Ishikawa (cell line): Measurements from ENCODE around the gene ZNF764.

Experiments used
- CEBPB ChIP-seq: IDR thresholded peaks from 2 replicates; pipeline ENCODE4 v1.6.1; 2012
- CREB1 ChIP-seq: IDR thresholded peaks from 2 replicates; pipeline ENCODE4 v1.6.1; 2012; ENCODE audit warnings: low read depth
- EGR1 ChIP-seq: IDR thresholded peaks from 2 replicates; pipeline ENCODE4 v1.6.1; 2012
- EP300 ChIP-seq: IDR thresholded peaks from 2 replicates; pipeline ENCODE4 v1.6.1; 2012; ENCODE audit warnings: borderline replicate concordance
- FOXM1 ChIP-seq: IDR thresholded peaks from 2 replicates; pipeline ENCODE4 v1.6.1; 2012; ENCODE audit warnings: low read depth, borderline replicate concordance
- MAX ChIP-seq: IDR thresholded peaks from 2 replicates; pipeline ENCODE4 v1.6.1; 2012
- NFIC ChIP-seq: IDR thresholded peaks from 2 replicates; pipeline ENCODE4 v1.6.1; 2012
- RAD21 ChIP-seq: IDR thresholded peaks from 2 replicates; pipeline ENCODE4 v1.6.1; 2012; ENCODE audit warnings: low read depth
- REST ChIP-seq: IDR thresholded peaks from 2 replicates; pipeline ENCODE4 v1.6.1; 2012; ENCODE audit warnings: low read depth, mild to moderate bottlenecking
- TAF1 ChIP-seq: IDR thresholded peaks from 2 replicates; pipeline ENCODE4 v1.6.1; 2012; ENCODE audit warnings: low read depth, mild to moderate bottlenecking
- TCF12 ChIP-seq: IDR thresholded peaks from 2 replicates; pipeline ENCODE4 v1.6.1; 2012; ENCODE audit warnings: low read depth
- TEAD4 ChIP-seq: IDR thresholded peaks from 2 replicates; pipeline ENCODE4 v1.6.1; 2012
- USF1 ChIP-seq: IDR thresholded peaks from 2 replicates; pipeline ENCODE4 v1.6.1; 2012
- YY1 ChIP-seq: IDR thresholded peaks from 2 replicates; pipeline ENCODE4 v1.6.1; 2012; ENCODE audit warnings: low read depth
- ZBTB7A ChIP-seq: IDR thresholded peaks from 2 replicates; pipeline ENCODE4 v1.6.1; 2012; ENCODE audit warnings: low read depth

Gene ZNF764

GRCh38 chr16:30600215-30600614, 42.0 kb upstream of the ZNF764 start:
- TF ChIP-seq YY1 = no peak
- TF ChIP-seq ZBTB7A = no peak
- no peak for TF ChIP-seq EGR1
- no peak for TF ChIP-seq TEAD4
- TF ChIP-seq EP300 = no peak
- TF ChIP-seq NFIC = no peak
- TF ChIP-seq TAF1 = no peak
- no peak for TF ChIP-seq CEBPB
- no peak for TF ChIP-seq TCF12
- no peak for TF ChIP-seq USF1
- TF ChIP-seq FOXM1 = no peak
- no peak for TF ChIP-seq REST
- no peak for TF ChIP-seq RAD21
- TF ChIP-seq CREB1 = no peak

GRCh38 chr16:30592871-30593270, 34.7 kb upstream of the ZNF764 start:
- TF ChIP-seq YY1 (no peak), RAD21 (no peak), MAX (no peak), USF1 (no peak), EP300 (no peak), TEAD4 (no peak), EGR1 (no peak), NFIC (no peak), TAF1 (no peak), ZBTB7A (no peak), CEBPB (no peak), TCF12 (no peak), REST (no peak), CREB1 (no peak), FOXM1 (no peak)

GRCh38 chr16:30588651-30589050, 30.5 kb upstream of the ZNF764 start:
- TF ChIP-seq RAD21 (no peak), TAF1 (no peak), REST (no peak), TEAD4 (no peak), NFIC (no peak), ZBTB7A (no peak), USF1 (no peak), YY1 (no peak), CEBPB (no peak), MAX (no peak), CREB1 (no peak), TCF12 (no peak), EGR1 (no peak), EP300 (no peak), FOXM1 (no peak)

GRCh38 chr16:30585400-30586191, 27.4 kb upstream of the ZNF764 start, which contains the start of gene ZNF785:
ZNF785 (minus strand) TSS chr16:30585697; CDS start chr16:30585611, 86 bp downstream.
- TF ChIP-seq CEBPB (no peak), EGR1 (peak; percentile 78), TCF12 (peak; percentile 77; the same call in 1 of the 2 replicates), USF1 (peak; percentile 67), NFIC (peak; percentile 74), MAX (peak; percentile 100), CREB1 (peak; percentile 54; the same call in 1 of the 2 replicates), REST (no peak), TEAD4 (no peak), YY1 (peak; percentile 99), TAF1 (peak; percentile 62), RAD21 (peak; percentile 22; the same call in 1 of the 2 replicates), EP300 (no peak; the same call in 1 of the 2 replicates), FOXM1 (peak; percentile 83), ZBTB7A (no peak)
